Measurements from ENCODE around the gene SH2D3C.

SH2D3C gene

GRCh38 chr9:127794001-127794791, 15.7 kb upstream of the SH2D3C start:
- H3K9ac ChIP-seq (ENCODE audit: low read length) = no peak overlapping the region
- H3F3A ChIP-seq (ENCODE audit: insufficient read depth) = peaks cover 22% of the 10 kb centered on the region
- H3K36me3 ChIP-seq (ENCODE audit: low read length) = peaks cover 18% of the 10 kb centered on the region; the same call in 1 of the 2 replicates

GRCh38 chr9:127793093-127793708, 14.7 kb upstream of the SH2D3C start:
- Histone ChIP-seq H3K27ac (ENCODE audit: low read depth, low read length) (no peak overlapping the region), H3K9me3 (ENCODE audit: insufficient read depth, low read length) (no peaks in the 10 kb centered on the region), H3K4me2 (ENCODE audit: low read depth, low read length, poor library complexity, severe bottlenecking) (no peak overlapping the region), H3K27me3 (ENCODE audit: low read length) (no peaks in the 10 kb centered on the region), H3K79me2 (ENCODE audit: insufficient read depth, low read length) (peaks cover 23% of the 10 kb centered on the region), H3K36me3 (ENCODE audit: low read length) (peaks cover 18% of the 10 kb centered on the region; the same call in 1 of the 2 replicates), H4K20me1 (ENCODE audit: low read depth, low read length) (peaks cover 9% of the 10 kb centered on the region; the same call in 1 of the 2 replicates), H3F3A (ENCODE audit: insufficient read depth) (peaks cover 22% of the 10 kb centered on the region), H3K9me2 (replicated peaks; ENCODE audit: insufficient read depth, low read length) (no peaks in the 10 kb centered on the region), H2AFZ (ENCODE audit: low read depth, low read length, severe bottlenecking) (no peak overlapping the region), H3K9ac (ENCODE audit: low read length) (no peak overlapping the region), H3K4me3 (ENCODE audit: insufficient read depth, low read length, poor library complexity, severe bottlenecking) (no peak overlapping the region)
- no peak for TF ChIP-seq EZH2phosphoT487 (conservative IDR thresholded peaks at IDR 0.05; ENCODE audit: low read length)

More at GRCh38 chr9:127794001-127794791, 15.7 kb upstream of the SH2D3C start:
- peaks cover 14% of the 10 kb centered on the region for H3K79me2 ChIP-seq (ENCODE audit: insufficient read depth, low read length)
- no peak overlapping the region for H3K4me3 ChIP-seq (ENCODE audit: insufficient read depth, low read length, poor library complexity, severe bottlenecking)
- TF ChIP-seq EZH2phosphoT487 (conservative IDR thresholded peaks at IDR 0.05; ENCODE audit: low read length) = no peak
- TF ChIP-seq CTCF (IDR thresholded peaks at IDR 0.05; ENCODE audit: insufficient read depth, low read length, poor library complexity, severe bottlenecking) = no peak
- no peaks in the 10 kb centered on the region for H3K9me3 ChIP-seq (ENCODE audit: insufficient read depth, low read length)
- H2AFZ ChIP-seq (ENCODE audit: low read depth, low read length, severe bottlenecking) = no peak overlapping the region
- H3K9me2 ChIP-seq (replicated peaks; ENCODE audit: insufficient read depth, low read length) = no peaks in the 10 kb centered on the region
- H4K20me1 ChIP-seq (ENCODE audit: low read depth, low read length) = peaks cover 6% of the 10 kb centered on the region; the same call in 1 of the 2 replicates
- H3K27ac ChIP-seq (ENCODE audit: low read depth, low read length) = no peak overlapping the region
- H3K4me2 ChIP-seq (ENCODE audit: low read depth, low read length, poor library complexity, severe bottlenecking) = no peak overlapping the region
- H3K27me3 ChIP-seq (ENCODE audit: low read length) = no peaks in the 10 kb centered on the region

GRCh38 chr9:127792417-127793031, 14.1 kb upstream of the SH2D3C start:
- no peak overlapping the region for H3K27ac ChIP-seq (ENCODE audit: low read depth, low read length)
- peaks cover 22% of the 10 kb centered on the region for H3F3A ChIP-seq (ENCODE audit: insufficient read depth)
- no peak overlapping the region for H3K9ac ChIP-seq (ENCODE audit: low read length)
- no peak for TF ChIP-seq EZH2phosphoT487 (conservative IDR thresholded peaks at IDR 0.05; ENCODE audit: low read length)
- TF ChIP-seq CTCF (IDR thresholded peaks at IDR 0.05; ENCODE audit: insufficient read depth, low read length, poor library complexity, severe bottlenecking) = no peak
- peaks cover 29% of the 10 kb centered on the region for H3K79me2 ChIP-seq (ENCODE audit: insufficient read depth, low read length)
- H3K9me2 ChIP-seq (replicated peaks; ENCODE audit: insufficient read depth, low read length) = no peaks in the 10 kb centered on the region
- H4K20me1 ChIP-seq (ENCODE audit: low read depth, low read length) = peaks cover 12% of the 10 kb centered on the region; the same call in 1 of the 2 replicates
- no peak overlapping the region for H3K4me2 ChIP-seq (ENCODE audit: low read depth, low read length, poor library complexity, severe bottlenecking)
- H2AFZ ChIP-seq (ENCODE audit: low read depth, low read length, severe bottlenecking) = no peak overlapping the region
- H3K36me3 ChIP-seq (ENCODE audit: low read length) = peaks cover 18% of the 10 kb centered on the region; the same call in 1 of the 2 replicates
- H3K9me3 ChIP-seq (ENCODE audit: insufficient read depth, low read length) = no peaks in the 10 kb centered on the region
- H3K4me3 ChIP-seq (ENCODE audit: insufficient read depth, low read length, poor library complexity, severe bottlenecking) = no peak overlapping the region
- no peaks in the 10 kb centered on the region for H3K27me3 ChIP-seq (ENCODE audit: low read length)

All from SU-DHL-6 (cell line).